Transverse colon (tissue), 4 donors: Measurements from ENCODE around the gene SGSM1. TPM values are rescaled to one million over a fixed set of nuclear protein-coding genes. Genes with fewer than 3 reads are reported as not detected.

Source experiments
- DNase-seq: peaks from one replicate; pipeline ENCODE4 v3.0.0-alpha.2; 2019
- H3K27ac ChIP-seq, 4 donors: fragments of 200-600 bp; sonication (generic); 2 replicates each; pipeline ENCODE4 v1.5.1; 2016 to 2018; ENCODE audit warnings: inconsistent platforms in 4 of 4
- H3K27me3 ChIP-seq: fragments of 200-600 bp; sonication (generic); 2 replicates; pipeline ENCODE4 v1.5.1; 2017; ENCODE audit warnings: inconsistent platforms
- H3K36me3 ChIP-seq, 4 donors: fragments of 200-600 bp; sonication (generic); 2 replicates each; pipeline ENCODE4 v1.5.1; 2017 to 2019; ENCODE audit warnings: inconsistent platforms in 4 of 4
- H3K4me1 ChIP-seq, 4 donors: fragments of 200-600 bp; sonication (generic); 2 replicates each; pipeline ENCODE4 v1.5.1; 2017 to 2020; ENCODE audit warnings: inconsistent platforms in 4 of 4
- H3K4me3 ChIP-seq, 4 donors: fragments of 200-600 bp; sonication (generic); 1 replicate in 1 of 4; 2 replicates in 3 of 4; pipeline versions ENCODE4 v1.5.1 to v1.6.1; 2017 to 2019; ENCODE audit warnings: inconsistent platforms in 4 of 4
- H3K9me3 ChIP-seq, 2 donors: fragments of 200-600 bp; sonication (generic); 2 replicates each; pipeline ENCODE4 v1.5.1; 2017 to 2019; ENCODE audit warnings: inconsistent platforms in 2 of 2
- CTCF ChIP-seq, 5 experiments: fragments of 200-600 bp in 3 of 5; fragments of 450-650 bp in 2 of 5; sonication (generic) in 3 of 5; IDR thresholded peaks; 1 replicate in 2 of 5; 2 replicates in 3 of 5; pipeline ENCODE4 v1.5.1; 2016 to 2017; ENCODE audit warnings: antibody characterized with exemption in 5 of 5, inconsistent platforms in 3 of 5, mild to moderate bottlenecking in 2 of 5, moderate library complexity in 1 of 5
- EP300 ChIP-seq: sonication (generic); formaldehyde crosslinking; IDR thresholded peaks from one replicate; pipeline ENCODE4 v1.6.1; 2017; ENCODE audit warnings: antibody characterized with exemption, low read depth
- POLR2A ChIP-seq: fragments of 450-650 bp; IDR thresholded peaks from one replicate; pipeline ENCODE4 v1.6.1; 2016; ENCODE audit warnings: antibody characterized with exemption, mild to moderate bottlenecking, moderate library complexity
- POLR2AphosphoS5 ChIP-seq, 3 donors: sonication (generic); formaldehyde crosslinking; IDR thresholded peaks; one replicate each; pipeline ENCODE4 v1.6.1; 2016; ENCODE audit warnings: antibody characterized with exemption in 3 of 3
- WGBS, 2 donors: methylation state at CpG; one replicate each; pipeline ENCODE4 v1.1.5; 2018; ENCODE audit warnings: low coverage in 1 of 2; 5-methylcytosine and 5-hydroxymethylcytosine counted together
- in situ Hi-C, 4 donors: fragments of 200-750 bp; cut with MboI; loops; one replicate each; pipeline versions ENCODE4 v1.15.0 to v1.15.1; 2017; ENCODE audit warnings: low sequenced_read_pairs in 3 of 4, low pct_ligation_motif_present in 1 of 4, low pct_unique_long_range_greater_than_20kb in 1 of 4
- intact Hi-C: fragments of 100-400 bp; cut with DNase I; formaldehyde crosslinking; loops from one replicate; pipeline ENCODE4 v1.15.1; 2023; ENCODE audit warnings: low total_unique reads
- total RNA-seq, 4 donors: library from RNA; depleted of rRNA; stranded (reverse); fragments of >200 nt; gene quantifications; one replicate each; pipeline ENCODE4 v1.1.0, GENCODE V29; 2016

Gene SGSM1
- total RNA-seq, 4 donors from 2014 or later = 2.5 to 6.2 (median 3.7) TPM

DNA sequence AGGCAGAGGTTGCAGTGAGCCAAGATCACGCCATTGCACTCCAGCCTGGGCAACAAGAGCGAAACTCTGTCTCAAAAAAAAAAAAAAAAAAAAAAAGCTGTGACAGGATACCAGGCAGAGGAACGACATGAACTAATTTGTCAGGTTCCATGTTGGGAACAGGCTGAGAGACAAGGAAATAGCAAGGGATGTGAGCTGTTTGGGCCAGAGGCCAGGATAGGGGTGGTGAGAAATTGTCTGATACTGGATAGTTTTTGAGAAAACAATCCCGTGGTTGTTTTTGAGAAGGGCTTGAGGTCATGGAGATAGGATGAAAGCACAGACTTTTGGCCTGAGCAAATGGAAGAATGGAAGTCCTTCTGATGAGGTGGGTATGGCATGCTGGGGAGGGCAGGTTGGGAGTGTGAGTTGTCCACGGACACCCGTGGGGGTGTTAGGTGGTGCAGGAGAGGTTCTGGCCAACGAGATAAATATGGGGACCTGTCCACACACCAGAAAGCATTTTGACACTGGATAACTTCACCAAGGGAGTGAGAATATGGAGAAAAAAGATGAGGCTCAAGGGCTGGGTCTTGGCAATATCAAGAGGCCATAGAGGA, 45.2 kb upstream of the SGSM1 start:
- H3K9me3 ChIP-seq = no peaks in the 10 kb centered on the region
- no peaks in the 10 kb centered on the region for H3K36me3 ChIP-seq
- no peak overlapping the region for H3K4me3 ChIP-seq
- TF ChIP-seq EP300 (no peak), POLR2AphosphoS5 (IDR thresholded peaks at IDR 0.05) (no peak), POLR2A (no peak), CTCF (IDR thresholded peaks at IDR 0.05) (no peak)
- 57 to 74% methylated on average over 1 to 7 of the region's 7 CpGs for WGBS, 2 donors
- intact Hi-C loops (no loop called here), in situ Hi-C loops (loop anchor here in 2 of 4 donors (10.0 to 25.0 kb wide), 2 partner anchors 276 to 284 kb away; no protein-coding TSS in a partner anchor)
- no peak overlapping the region for H3K27ac ChIP-seq
- no peaks in the 10 kb centered on the region for H3K4me1 ChIP-seq
- no peak for DNase-seq
- H3K27me3 ChIP-seq = peaks cover 14% of the 10 kb centered on the region

DNA sequence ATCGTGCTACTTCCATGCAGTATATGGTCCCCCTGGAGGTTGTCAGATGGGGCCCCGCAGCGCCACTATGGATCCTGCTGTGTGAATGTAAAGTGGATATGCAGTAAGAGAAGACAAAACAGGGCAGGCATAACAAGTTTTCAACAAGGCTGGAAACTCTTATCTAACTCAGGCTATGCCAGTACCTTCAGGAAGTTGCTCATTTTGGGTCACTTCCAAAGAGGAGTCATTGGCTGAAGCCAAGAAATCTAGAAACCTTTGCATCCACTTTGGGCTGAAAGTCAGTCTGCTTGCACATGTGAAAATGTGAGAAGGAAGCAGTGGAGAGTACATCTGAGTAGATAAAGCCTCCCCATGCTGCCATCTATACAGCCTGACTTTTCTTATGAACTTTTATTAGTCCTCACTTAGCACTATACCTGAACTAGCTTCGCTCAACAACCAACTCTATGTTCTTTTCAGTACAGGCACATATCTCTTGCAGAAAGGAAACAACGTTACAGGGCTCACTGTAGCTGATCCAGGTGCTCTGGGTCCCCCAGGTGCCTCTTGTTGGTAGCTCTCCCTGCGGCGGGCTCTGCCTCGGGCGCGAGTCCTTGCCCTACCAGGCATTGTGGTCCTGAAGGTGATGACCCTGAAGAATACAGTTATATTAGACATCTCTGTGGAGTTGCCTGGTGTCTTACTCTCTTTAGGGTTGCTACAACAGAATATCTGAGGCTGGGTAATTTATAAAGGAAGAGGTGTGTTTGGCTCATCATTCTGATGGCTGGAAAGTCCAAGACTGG, 43.9 kb upstream of the SGSM1 start:
- Histone ChIP-seq H3K4me1 (no peaks in the 10 kb centered on the region), H3K27me3 (peaks cover 25% of the 10 kb centered on the region), H3K27ac (no peak overlapping the region), H3K36me3 (no peaks in the 10 kb centered on the region), H3K4me3 (no peak overlapping the region), H3K9me3 (no peaks in the 10 kb centered on the region)
- intact Hi-C loops (no loop called here), in situ Hi-C loops (loop anchor here in 2 of 4 donors (10.0 to 25.0 kb wide), 2 partner anchors 275 to 283 kb away; no protein-coding TSS in a partner anchor)
- WGBS, 2 donors = 89 to 100% methylated on average over 2 to 10 of the region's 10 CpGs
- DNase-seq = no peak
- TF ChIP-seq EP300 (no peak), CTCF (IDR thresholded peaks at IDR 0.05) (no peak), POLR2A (no peak), POLR2AphosphoS5 (IDR thresholded peaks at IDR 0.05) (no peak)

DNA sequence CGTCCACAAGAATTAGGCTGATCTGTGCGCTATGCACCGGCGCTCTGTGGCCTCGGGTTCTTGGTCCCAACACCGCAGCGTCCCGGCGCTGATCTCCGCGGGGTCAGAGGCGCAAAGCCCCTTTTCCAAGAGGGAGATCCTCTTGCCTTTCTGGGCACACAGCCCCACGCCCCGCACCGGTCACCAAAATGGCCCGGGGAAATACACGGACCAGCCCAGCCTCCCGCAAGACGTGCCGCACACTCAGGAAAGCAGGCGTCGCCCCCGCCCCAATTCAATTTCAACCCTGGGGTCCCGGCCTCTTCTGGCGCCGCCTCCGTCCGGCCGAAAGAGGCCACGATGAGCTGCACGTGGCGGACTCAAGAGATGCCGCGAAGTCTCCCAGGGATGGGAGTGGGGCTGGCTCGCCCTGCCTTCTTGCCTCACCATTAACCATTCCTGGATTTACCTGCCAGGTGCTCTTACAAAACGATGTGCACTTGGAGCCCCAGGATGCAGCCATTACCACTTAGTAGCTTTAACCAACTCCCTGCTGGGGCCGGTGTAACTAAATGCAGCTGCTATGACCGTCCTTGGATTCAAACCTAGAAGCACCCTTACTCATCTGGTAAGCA, 42.0 kb upstream of the SGSM1 start:
- Histone ChIP-seq H3K4me3 (no peak overlapping the region), H3K27me3 (peaks cover 22% of the 10 kb centered on the region), H3K4me1 (no peaks in the 10 kb centered on the region), H3K27ac (no peak overlapping the region), H3K9me3 (no peaks in the 10 kb centered on the region), H3K36me3 (no peaks in the 10 kb centered on the region)
- intact Hi-C loops = no loop called here
- 81% methylated on average over 38 of the region's 38 CpGs; no CpG with 5 or more reads in 1 of the 2 donors for WGBS, 2 donors
- in situ Hi-C loops = loop anchor here in 2 of 4 donors (10.0 to 25.0 kb wide), 2 partner anchors 273 to 281 kb away; no protein-coding TSS in a partner anchor
- TF ChIP-seq EP300 (no peak), POLR2A (no peak), POLR2AphosphoS5 (IDR thresholded peaks at IDR 0.05) (no peak), CTCF (IDR thresholded peaks at IDR 0.05) (no peak)
- no peak for DNase-seq

DNA sequence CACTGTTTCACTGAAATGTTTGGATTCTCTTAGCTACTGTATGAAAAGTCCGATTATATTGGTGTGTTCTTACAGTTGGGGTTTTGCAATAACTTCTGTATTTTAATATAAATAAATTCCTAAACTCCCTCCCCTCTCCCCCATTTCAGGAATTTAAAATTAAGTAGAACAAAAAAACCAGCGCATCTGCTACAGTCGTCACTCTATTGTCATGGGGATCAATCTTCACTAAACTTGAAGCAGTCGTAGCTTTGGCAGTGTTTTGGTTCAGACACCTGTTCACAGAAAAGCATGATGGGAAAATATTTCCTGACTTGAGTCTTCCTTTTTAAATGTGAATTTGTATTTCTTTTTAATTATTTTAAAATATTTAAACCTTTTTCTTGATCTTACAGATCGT, 40.8 kb upstream of the SGSM1 start:
- 46 to 63% methylated on average over 5 of the region's 5 CpGs for WGBS, 2 donors
- no peaks in the 10 kb centered on the region for H3K4me1 ChIP-seq
- H3K9me3 ChIP-seq = no peaks in the 10 kb centered on the region
- in situ Hi-C loops (loop anchor here in 2 of 4 donors (10.0 to 25.0 kb wide), 2 partner anchors 272 to 280 kb away; no protein-coding TSS in a partner anchor), intact Hi-C loops (no loop called here)
- no peak for DNase-seq
- no peaks in the 10 kb centered on the region for H3K36me3 ChIP-seq
- H3K27ac ChIP-seq = no peak overlapping the region
- no peak overlapping the region for H3K4me3 ChIP-seq
- TF ChIP-seq POLR2AphosphoS5 (IDR thresholded peaks at IDR 0.05) = no peak
- no peak for TF ChIP-seq CTCF (IDR thresholded peaks at IDR 0.05)
- TF ChIP-seq EP300 = no peak
- TF ChIP-seq POLR2A = no peak
- peaks cover 26% of the 10 kb centered on the region for H3K27me3 ChIP-seq
